Esophagus squamous epithelium (tissue), 4 donors: Measurements from ENCODE around the gene NMU.

ENCODE experiments used
- CTCF ChIP-seq, 6 experiments: fragments of 450-650 bp in 4 of 6; fragments of 200-600 bp in 2 of 6; sonication (generic) in 2 of 6; IDR thresholded peaks; one replicate each; pipeline ENCODE4 v1.5.1; 2016 to 2019; ENCODE audit warnings: antibody characterized with exemption in 6 of 6, mild to moderate bottlenecking in 4 of 6, moderate library complexity in 4 of 6
- POLR2A ChIP-seq, 4 donors: fragments of 450-650 bp; IDR thresholded peaks; one replicate each; pipeline ENCODE4 v1.6.1; 2017; ENCODE audit warnings: antibody characterized with exemption in 4 of 4, mild to moderate bottlenecking in 4 of 4, moderate library complexity in 3 of 4

GRCh38 chr4:55610381-55610780 is 25.7 kb downstream of the NMU start:
- TF ChIP-seq CTCF (IDR thresholded peaks at IDR 0.05) = no peak
- no peak for TF ChIP-seq POLR2A (IDR thresholded peaks at IDR 0.05)
